CD4-positive, alpha-beta T cell treated with Interleukin-1 beta for 1 hour (primary cell): Measurements from ENCODE around the gene IGSF9.
A peak's percentile ranks its signal among the peaks of the same experiment; 100 is the strongest.

Experiments used
- DNase-seq, 2 donors: peaks; one replicate each; pipeline ENCODE4 v3.0.0-alpha.2; 2020 to 2022

The IGSF9 gene

GRCh38 chr1:159930634-159931033 lies 14.8 kb downstream of the IGSF9 start:
- no peak for DNase-seq

GRCh38 chr1:159930216-159930615 lies 15.2 kb downstream of the IGSF9 start:
- no peak for DNase-seq

GRCh38 chr1:159929155-159930051 lies 16.0 kb downstream of the IGSF9 start:
- no peak for DNase-seq

GRCh38 chr1:159928491-159929050 lies 16.8 kb downstream of the IGSF9 start:
- DNase-seq, result no peak

- no peak for DNase-seq
These were observed 17.5 kb downstream of the IGSF9 start for GRCh38 chr1:159927849-159928431.

GRCh38 chr1:159927211-159927848 lies 18.1 kb downstream of the IGSF9 start:
- no peak for DNase-seq

GRCh38 chr1:159925719-159926078 lies 19.7 kb downstream of the IGSF9 start:
- DNase-seq, result no peak

GRCh38 chr1:159924791-159925718 lies 20.4 kb downstream of the IGSF9 start, which contains the start of gene TAGLN2:
TAGLN2 (minus strand) TSS chr1:159925507; CDS start chr1:159920509, 4,998 bp downstream.
- DNase-seq, result peak; percentile 94 to 95

- DNase-seq, result peak; percentile 83 to 87
These were observed 21.2 kb downstream of the IGSF9 start for GRCh38 chr1:159924025-159924790.

GRCh38 chr1:159923203-159924024 lies 22.0 kb downstream of the IGSF9 start:
- peak; percentile 95 to 98 for DNase-seq

- peak in 1 of 2 donors; percentile 60 for DNase-seq
These were observed 22.8 kb downstream of the IGSF9 start for GRCh38 chr1:159922511-159923202.

GRCh38 chr1:159921700-159922504 lies 23.5 kb downstream of the IGSF9 start:
- DNase-seq, result peak; percentile 71 to 75

GRCh38 chr1:159921251-159921650 lies 24.2 kb downstream of the IGSF9 start:
- peak; percentile 51 to 60 for DNase-seq

- no peak for DNase-seq
These were observed 24.8 kb downstream of the IGSF9 start for GRCh38 chr1:159920651-159921050.

GRCh38 chr1:159920202-159920601 lies 25.2 kb downstream of the IGSF9 start:
- DNase-seq, result no peak

GRCh38 chr1:159919236-159919865 lies 26.1 kb downstream of the IGSF9 start:
- DNase-seq, result no peak

GRCh38 chr1:159918352-159919200 lies 26.8 kb downstream of the IGSF9 start:
- DNase-seq, result peak in 1 of 2 donors; percentile 14
